Endothelial cell (in vitro differentiated cells): ENCODE measurements around the gene KNDC1. TPM values are rescaled to one million over a fixed set of nuclear protein-coding genes. Genes with fewer than 3 reads are reported as not detected.
A peak's percentile ranks its signal among the peaks of the same experiment; 100 is the strongest.

Source experiments
- DNase-seq: peaks from one replicate; pipeline ENCODE4 v3.0.0; 2021; ENCODE audit warnings: low spot score
- H3K27ac Mint-ChIP-seq: one replicate; pipeline ENCODE4 v1.8.0; 2021; ENCODE audit warnings: mixed read lengths, inconsistent platforms; ENCODE audit not compliant: unreplicated experiment
- H3K27me3 Mint-ChIP-seq: one replicate; pipeline ENCODE4 v1.8.0; 2021; ENCODE audit warnings: mild to moderate bottlenecking, moderate library complexity, mixed read lengths, inconsistent platforms; ENCODE audit not compliant: unreplicated experiment
- H3K36me3 Mint-ChIP-seq: one replicate; pipeline ENCODE4 v1.8.0; 2021; ENCODE audit warnings: mild to moderate bottlenecking, low read depth, mixed read lengths, inconsistent platforms; ENCODE audit not compliant: unreplicated experiment
- H3K4me1 Mint-ChIP-seq: one replicate; pipeline ENCODE4 v1.8.0; 2021; ENCODE audit warnings: mild to moderate bottlenecking, mixed read lengths, inconsistent platforms; ENCODE audit not compliant: unreplicated experiment
- H3K4me3 Mint-ChIP-seq: one replicate; pipeline ENCODE4 v1.8.0; 2021; ENCODE audit warnings: mild to moderate bottlenecking, mixed read lengths, inconsistent platforms; ENCODE audit not compliant: unreplicated experiment
- H3K9me3 Mint-ChIP-seq: one replicate; pipeline ENCODE4 v1.8.0; 2021; ENCODE audit warnings: mixed read lengths, inconsistent platforms; ENCODE audit not compliant: unreplicated experiment
- CTCF ChIP-seq: fragments of 200-600 bp; sonication (generic); IDR thresholded peaks from one replicate; pipeline ENCODE4 v1.5.0; 2021; ENCODE audit warnings: antibody characterized with exemption; ENCODE audit not compliant: unreplicated experiment
- total RNA-seq: library from RNA; stranded (reverse); fragmentation: NEBNext Ultra II Directional; extraction: Animal tissue kit (Norgen Biotek cat#: 25700); gene quantifications from one replicate; pipeline ENCODE4 v1.2.1, GENCODE V29; 2021; ENCODE audit not compliant: unreplicated experiment

Gene KNDC1
- total RNA-seq, 1 donor from 2014 or later = 1.3 TPM

DNA sequence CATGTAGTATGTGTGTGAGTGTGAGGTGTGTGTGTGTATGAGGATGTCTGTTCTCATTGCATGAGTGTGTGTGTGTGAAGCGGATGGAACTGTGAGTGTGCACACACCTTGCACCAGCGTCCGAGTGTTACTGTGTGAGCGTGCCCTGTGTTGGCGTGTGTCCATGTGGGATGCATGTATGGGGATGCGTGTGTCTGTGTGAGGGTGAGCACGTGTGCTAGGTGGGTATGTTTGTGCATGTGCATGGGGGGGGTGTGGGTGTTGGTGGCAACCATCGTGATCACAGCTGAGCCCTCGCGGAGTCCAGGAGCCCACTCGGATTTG, 6.4 kb downstream of the KNDC1 start:
- peaks cover 16% of the 10 kb centered on the region for H3K27me3 Mint-ChIP-seq
- no peak overlapping the region for H3K4me3 Mint-ChIP-seq
- no peak for DNase-seq

GRCh38 chr10:133166828-133167692, 7.0 kb downstream of the KNDC1 start:
- Mint-ChIP-seq H3K27ac (no peak overlapping the region), H3K4me3 (no peak overlapping the region), H3K27me3 (peaks cover 16% of the 10 kb centered on the region), H3K9me3 (no peaks in the 10 kb centered on the region), H3K36me3 (no peaks in the 10 kb centered on the region), H3K4me1 (no peaks in the 10 kb centered on the region)
- TF ChIP-seq CTCF = no peak
- DNase-seq = no peak

More for the DNA sequence above, 6.4 kb downstream of the KNDC1 start:
- TF ChIP-seq CTCF = no peak
- no peaks in the 10 kb centered on the region for H3K9me3 Mint-ChIP-seq
- H3K27ac Mint-ChIP-seq = peak overlapping the region; percentile 43
- H3K36me3 Mint-ChIP-seq = no peaks in the 10 kb centered on the region
- H3K4me1 Mint-ChIP-seq = no peaks in the 10 kb centered on the region

GRCh38 chr10:133167693-133168616, 7.9 kb downstream of the KNDC1 start:
- Mint-ChIP-seq H3K9me3 (no peaks in the 10 kb centered on the region), H3K4me3 (peak overlapping the region; percentile 47), H3K27ac (no peak overlapping the region), H3K36me3 (no peaks in the 10 kb centered on the region), H3K4me1 (no peaks in the 10 kb centered on the region), H3K27me3 (peaks cover 13% of the 10 kb centered on the region)
- no peak for DNase-seq
- TF ChIP-seq CTCF = no peak

DNA sequence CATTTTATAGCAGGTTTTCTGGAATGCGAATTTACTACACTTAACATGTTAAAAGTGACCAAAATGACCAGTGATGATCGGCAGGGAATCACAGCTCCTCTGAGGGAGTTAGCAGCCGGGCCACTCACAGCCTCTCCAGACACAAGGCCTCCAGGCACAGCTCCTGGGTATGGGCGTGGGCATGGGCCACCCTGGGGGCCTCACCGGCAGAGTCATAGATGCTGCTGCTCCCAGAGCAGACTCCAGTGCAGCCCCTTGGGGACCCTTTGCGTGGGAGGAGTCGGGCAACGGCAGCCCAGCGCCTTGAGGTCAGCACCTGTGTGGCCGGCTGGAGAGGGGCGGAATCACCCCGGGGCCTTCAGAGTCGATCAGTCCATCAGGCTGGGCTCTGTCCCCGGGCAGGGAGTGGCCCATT, 8.6 kb downstream of the KNDC1 start:
- DNase-seq = no peak
- H3K4me3 Mint-ChIP-seq = no peak overlapping the region
- no peak for TF ChIP-seq CTCF
- H3K4me1 Mint-ChIP-seq = no peaks in the 10 kb centered on the region
- H3K27me3 Mint-ChIP-seq = peaks cover 13% of the 10 kb centered on the region
- no peak overlapping the region for H3K27ac Mint-ChIP-seq
- no peaks in the 10 kb centered on the region for H3K9me3 Mint-ChIP-seq
- H3K36me3 Mint-ChIP-seq = no peaks in the 10 kb centered on the region
